ENCODE results near the gene FAM174C.
"Not testable (repeated sequence)": the region's sequence is repeated elsewhere in the genome, so short reads cannot be mapped to it uniquely, and the experiment has no call there.

FAM174C gene

DNA sequence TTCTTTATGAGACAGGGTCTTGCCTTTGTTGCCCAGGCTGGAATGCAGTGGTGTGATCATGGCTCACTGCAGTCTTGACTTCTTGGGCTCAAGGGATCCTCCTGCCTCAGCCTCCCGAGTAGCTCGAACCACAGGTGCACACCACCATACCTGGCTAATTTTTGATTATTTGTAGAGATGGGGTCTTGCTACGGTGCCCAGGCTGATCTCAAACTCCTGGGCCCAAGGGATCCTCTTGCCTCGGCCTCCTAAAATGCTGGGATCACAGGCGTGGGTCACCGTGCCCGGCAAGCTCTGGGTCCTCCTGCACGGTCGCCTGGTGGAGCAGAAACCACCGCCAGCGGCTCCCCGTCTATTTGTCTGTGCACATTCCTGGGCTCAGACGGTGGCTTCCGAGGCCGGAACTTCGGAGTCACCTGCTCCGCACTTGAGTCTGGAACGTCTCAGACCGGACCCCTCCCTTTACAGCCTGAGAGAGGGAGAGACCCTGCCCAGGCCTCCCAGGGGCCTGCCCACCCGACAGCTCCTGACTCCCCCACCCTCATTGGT lies 32.5 kb downstream of the FAM174C start:
- DNase-seq: no peak

DNA sequence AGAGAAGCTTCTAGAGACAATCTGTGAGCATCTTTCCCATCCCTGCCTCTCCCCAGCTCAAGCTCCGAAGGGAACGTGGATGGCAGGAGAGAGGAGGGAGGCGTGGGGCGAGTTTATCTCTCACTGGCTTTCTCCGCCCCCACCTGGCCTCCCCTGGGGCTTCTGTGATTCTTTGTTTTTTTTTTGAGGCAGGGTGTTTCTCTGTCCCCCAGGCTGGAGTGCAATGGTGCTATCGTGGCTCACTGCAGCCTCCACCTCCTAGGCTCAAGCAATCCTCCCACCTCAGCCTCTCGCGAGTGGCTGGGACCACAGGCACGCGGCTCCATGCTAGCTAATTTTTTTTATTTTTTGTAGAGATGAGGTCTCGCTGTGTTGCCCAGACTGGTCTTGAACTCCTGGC lies 33.4 kb downstream of the FAM174C start:
- DNase-seq: no peak

DNA sequence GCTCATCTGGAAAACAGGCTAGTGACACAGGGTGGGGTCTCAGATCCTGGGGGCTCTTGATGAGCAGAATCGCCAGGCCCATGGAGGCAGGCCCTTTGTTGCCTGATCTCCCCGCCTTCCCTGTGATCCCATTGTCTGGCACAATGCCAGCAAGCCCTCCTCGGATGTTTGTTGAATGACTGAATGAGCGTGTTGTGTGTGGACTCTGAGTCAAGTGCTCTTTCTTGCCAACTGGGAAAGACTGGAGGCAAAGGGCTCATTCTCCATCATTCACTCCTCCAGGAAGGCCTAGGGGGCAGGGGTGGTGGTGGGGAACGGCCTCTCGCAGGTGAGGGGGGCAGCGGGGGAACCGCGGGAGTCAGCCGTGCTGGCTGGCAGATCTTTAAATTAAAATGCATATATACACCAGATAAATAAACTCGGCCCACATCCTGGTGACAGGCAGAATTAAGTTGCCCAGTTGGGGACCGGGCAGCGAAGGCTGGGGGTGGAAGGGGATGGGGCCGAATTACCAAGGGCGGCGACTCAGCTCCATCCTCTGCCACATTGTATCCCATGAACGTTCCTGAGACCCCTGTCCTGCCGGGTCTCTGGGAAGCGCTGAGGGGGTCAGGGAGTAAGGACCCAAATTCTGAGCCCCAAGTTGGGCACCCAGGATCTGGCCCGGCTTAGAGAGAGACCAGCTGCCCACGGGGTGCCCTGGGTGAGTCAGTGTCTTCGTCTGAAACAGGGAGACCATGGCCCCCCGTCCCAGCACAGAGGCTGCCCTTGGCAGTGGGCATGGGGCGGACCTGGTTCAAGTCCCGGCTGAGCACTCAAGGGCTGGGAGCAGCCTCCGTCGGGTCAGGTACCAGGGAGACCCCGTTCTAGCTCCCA lies 34.9 kb downstream of the FAM174C start:
- no peak for DNase-seq

DNA sequence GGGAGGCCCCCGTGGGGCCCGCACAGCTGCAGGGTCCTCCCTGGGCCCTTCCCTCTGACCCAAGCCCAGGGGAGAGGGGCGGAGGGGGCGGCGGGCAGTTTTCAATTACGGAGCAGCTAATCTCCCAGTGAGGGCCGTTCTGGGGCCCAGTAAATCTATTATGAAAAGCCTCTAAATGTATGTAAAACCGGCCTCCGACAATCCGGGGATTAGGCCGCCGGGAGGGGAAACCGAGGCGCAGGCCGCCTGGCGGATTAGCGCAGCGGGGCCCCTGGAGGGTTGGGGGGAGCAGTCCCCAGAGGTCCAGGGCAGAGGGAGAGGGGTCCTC lies 35.5 kb downstream of the FAM174C start:
- no peak for DNase-seq

DNA sequence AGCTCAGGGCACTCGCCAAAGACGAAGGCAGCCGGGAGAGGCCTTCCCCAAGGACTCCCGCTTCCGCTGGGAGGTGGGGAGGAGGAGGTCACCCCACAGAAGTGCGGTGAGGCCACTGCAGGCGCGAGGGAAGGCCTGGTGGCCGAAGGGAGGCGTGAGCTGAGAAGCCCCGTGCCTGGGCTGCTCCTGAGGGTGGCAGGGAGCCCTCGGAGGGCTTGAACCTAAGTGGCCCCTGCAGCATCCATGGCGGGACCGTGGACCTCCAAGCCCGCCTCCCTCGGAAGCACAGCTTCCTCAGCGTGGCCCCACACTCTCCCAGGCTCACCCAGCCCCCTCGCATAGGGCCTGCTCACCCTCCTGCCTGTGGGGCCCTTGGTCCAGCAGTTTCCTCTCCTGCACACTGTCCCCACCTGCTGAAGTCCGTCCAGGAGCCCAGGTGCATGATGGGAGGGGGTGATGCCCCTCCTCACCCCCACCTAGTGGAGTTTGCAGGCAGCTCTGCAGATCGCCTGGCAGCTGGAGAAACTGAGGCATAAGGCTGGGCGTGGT lies 36.3 kb downstream of the FAM174C start:
- no peak for DNase-seq

DNA sequence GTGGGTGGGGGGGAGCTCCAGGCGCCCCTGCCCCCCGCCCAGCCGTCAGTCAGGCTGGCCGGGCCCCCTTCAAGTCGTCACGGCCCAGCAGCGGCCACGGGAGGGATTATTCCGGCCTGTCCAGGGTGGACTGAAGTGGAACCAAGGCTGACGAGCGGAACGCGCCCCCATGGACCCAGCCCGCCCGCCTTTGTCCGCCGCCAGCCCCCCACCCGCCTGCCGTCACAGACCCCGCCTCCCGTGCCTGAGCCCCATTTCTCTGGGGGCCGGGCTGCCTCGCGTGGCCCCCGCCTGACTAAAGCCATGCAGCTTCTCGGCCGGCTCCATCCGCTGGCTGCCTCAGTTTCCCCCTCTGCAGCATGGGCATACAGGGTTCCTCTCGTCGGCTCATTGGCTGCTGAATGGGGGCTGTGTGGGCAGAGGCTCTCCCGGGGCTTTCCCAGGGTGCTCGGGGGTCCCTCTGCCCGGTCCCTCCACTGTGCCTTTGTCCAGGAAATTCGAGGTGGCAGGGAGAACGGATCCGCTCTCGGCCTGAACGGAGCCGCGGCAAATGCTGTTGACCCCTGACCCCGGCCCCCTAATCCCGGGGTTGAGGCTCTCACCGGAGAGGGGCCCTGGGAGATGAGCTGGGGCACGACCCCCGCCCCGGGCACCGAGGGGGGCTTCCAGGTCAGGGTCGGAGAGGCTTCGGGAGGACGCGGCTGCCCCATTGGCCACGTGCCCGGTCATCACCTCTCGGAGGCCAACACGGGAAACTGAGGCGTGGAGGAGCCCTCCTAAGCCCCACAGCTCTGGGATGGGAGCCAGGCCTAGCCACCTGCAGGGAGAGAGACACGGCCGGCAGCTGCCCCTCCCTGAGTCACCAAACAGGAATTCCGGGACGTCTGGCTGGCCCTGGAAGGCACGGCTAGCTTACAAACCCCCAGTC lies 37.7 kb downstream of the FAM174C start:
- DNase-seq: no peak

DNA sequence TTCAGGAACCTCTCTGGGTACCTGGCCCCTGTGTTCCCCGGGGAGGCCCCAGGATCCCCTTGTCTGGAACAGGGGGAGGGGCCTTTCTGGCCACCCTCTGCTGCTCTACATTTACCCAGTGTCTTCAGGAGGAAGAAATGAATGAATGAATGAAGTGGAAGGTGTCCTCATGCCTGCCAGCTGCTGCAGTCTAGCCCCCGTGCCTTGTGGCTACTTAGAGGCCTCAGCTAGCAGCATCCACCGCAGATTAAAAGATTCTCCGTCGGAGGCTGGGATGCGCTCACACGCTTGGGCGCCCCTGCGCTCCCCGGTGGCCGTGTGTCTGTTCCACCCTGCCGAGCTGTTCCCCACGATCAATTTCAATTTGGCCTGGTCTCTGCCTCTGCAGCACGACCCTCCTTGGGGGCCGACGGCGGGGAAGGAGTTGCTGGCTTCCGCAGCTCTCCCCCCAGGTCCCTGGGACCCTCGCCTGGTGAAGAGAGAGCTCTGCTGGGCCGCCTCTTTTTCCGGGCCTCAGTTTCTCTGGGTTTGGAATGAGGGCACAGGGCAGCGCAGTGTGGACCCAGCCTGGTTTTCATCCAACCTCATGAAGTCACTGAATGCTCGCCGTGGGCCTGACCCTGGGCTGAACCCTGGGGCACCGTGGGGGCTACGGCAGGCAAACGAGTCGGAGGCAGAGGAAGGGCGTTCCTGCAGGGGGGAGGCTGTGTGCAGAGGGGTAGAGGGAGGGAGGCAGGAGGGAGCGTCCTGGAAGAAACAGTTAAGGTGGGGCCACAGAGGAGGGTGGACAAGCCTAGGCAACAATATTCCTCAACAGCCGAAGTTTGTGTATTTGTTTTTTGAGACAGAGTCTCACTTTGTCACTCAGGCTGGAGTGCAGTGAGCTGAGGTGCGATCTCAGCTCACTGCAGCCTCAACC lies 38.6 kb downstream of the FAM174C start:
- no peak for DNase-seq

DNA sequence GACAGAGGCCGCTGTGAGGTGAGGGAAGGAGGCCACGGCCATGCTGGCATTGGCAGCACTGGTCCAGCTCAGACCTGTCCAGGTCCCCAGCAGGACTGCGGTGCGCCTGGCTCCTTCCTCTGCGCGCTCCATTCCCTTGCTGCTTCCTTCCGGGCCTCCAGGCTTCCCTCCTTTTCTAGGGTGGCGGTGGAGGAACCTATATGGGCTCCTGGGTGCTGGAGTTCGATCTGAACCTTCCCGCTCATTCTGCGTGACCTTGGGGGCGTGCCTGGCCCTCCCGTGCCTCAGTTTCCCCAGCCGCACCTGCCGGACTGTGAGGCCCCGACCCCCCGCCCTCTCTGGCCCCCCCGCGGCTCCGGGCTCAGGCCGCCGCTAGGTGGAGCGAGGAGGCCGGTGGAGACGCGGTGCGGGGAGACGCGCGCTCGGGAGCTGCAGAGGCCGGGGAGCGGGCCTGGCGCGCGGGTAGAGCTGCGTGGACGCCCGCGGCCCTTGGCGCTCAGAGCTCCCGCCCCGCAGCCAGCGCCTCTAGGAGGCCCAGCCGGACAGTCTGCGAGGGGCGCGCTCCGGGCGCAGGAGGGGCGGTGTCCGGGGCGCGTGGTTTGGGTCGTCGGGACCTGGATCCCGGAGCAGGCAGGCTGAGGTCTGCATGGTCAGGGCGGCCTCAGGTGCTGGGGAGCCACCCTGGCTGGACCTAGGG lies 40.3 kb downstream of the FAM174C start:
- no peak for DNase-seq

DNA sequence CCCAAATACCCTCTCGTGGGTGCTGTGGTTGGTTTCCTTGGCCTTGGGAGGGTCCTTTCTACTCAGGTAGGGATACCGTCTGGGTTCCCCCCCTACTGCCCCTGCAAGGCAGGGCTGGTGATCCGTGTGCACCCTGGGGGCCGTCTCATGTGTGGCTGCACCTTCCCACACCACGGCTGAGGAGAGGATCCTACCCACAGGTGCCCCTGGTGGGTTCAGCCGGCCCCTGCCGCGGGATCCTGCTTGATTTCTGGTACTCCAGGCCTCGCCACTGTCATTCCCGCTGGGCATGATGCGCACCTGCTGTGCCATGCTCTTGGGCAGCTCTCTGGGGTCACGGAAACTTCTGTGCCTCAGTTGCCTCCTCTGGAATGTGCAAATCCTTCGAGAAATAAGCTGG lies 41.1 kb downstream of the FAM174C start:
- DNase-seq: no peak

DNA sequence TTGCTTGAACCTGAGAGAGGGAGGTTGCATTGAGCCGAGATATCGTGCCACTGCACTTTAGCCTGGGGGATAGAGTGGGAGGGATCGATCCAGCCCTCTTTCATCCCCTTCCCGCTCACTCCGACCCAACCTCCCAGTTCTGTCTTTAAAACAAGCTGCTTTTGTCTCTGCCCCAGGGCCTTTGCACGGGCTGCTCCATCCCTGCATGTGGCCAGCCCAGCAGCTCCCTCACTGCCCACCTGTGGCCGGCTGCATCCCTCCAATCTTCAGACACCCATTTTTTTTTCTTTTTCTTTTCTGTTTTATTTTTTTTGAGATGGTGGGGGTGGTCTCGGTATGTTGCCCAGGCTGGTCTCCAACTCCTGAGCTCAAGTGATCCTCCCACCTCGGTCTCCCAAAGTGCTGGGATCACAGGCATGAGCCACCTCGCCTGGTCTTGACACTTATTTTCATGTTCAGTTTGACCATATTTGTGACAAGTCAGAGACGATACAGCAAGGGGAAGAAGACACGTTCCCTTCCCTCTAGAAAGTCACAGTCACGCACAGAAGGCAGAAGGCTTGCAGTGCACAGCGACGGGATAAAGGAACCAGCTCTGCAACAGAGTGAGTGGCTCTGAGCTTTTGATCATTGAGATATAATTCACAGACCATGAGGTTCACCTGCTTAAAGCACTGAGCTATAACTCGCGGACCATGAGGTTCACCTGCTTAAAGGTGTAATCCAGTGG lies 42.1 kb downstream of the FAM174C start:
- no peak for DNase-seq

DNA sequence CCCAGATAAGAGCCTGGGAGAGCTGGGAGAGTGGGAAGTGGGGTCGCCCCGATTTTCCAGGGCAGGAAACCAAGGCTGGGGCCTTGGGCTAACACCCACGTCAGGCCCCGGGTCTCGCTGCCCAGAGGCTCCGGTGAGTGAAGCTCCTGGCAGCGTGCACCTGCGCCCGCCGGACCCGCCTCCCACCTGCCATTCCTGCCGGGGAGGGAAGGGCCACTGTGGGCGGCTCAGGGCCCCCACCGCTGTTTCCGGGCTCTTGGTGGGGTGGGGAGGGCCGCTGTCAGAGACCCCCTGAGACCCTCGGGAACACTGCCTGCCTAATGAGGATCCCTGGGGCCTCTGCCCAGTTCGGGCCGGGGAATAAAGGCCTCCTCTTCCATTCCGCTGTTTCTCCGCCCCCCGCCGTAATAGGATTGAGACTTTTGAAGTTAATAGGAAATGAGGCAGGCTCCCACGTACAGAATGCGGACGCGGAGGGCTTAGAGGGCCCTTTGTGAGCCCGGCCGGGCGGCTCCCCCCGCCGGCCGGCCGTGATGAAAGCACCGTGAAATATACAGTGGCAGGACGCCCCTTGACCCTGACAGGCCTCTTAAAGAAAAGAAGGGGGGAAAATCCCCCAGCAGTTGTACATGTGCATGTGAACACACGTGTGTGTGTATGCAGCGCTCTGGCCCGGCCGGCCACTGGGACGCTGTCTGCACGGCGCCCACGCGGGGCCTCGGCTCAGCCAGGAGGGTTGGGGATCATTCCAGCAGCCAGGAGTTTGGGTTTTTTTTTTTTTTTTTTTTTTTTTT lies 43.5 kb downstream of the FAM174C start:
- no peak for DNase-seq

DNA sequence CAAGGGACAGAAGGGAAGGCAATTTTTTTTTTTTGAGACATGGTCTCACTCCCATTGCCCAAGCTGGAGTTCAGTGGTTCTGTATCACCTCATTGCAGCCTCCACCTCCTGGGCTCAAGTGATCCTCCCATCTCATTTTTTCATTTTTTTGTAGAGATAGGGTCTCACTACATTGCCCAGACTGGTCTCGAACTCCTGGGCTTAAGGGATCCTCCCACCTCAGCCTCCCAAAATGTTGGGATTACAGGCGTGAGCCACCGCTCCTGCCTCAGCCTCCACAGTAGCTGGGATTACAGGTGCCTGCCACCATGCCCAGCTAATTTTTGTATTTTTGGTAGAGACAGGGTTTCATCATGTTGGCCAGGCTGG lies 44.9 kb downstream of the FAM174C start:
- not testable (repeated sequence) for DNase-seq

DNA sequence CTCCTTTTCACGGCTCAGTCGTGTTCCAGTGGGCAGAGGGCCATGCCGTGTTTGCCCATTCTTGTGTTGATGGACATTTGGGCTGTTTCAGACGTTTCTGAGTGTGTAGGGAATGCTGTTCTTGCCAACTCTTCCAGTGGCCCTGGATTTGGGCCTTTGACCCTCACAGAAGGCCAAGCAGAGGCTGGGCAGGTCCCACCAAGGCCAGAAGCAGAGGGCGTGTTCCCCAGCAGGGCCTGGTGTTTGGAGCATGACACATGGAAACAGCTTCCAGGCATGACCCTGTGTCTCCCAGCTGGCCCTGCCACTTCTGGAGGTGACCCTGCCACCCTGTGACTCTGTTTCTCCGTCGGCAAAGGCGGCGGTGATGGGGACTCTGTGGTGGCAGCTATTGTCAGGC lies 46.2 kb downstream of the FAM174C start:
- no peak for DNase-seq

DNA sequence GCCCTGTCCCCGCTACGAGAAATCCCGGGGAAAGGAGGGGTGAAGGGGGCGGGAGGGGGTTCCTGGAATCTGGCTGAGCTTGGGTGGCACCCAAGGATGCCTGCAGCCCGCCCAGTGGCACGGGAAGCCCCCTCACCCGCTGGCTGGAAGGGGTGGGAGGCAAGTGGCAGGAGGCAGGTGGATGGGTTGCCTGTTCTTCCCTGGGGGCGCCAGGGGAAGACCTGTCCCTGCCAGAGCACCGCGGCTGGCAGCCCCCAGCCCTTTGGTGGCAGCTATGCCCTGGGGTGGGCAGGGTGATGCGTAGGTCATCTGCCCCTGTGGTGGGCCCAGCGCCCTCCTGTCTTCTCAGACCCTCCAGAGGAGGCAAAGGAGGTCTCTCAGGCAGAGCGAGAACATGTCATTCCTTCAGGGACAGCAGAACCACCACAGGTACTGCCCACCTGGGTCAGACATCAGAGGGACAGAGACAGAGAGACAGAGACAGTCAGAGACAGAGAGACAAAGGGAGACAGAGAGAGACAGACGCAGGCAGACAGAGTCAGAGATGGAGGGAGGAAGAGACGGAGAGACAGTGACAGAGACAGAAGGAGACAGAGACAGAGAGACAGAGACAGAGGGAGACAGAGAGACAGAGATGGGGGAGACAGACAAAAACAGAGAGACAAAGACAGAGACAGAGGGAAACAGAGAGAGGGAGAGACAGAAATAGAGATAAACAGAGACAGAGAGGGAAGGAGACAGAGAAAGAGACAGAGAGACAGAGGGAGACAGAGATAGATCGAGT lies 47.1 kb downstream of the FAM174C start:
- DNase-seq: no peak

DNA sequence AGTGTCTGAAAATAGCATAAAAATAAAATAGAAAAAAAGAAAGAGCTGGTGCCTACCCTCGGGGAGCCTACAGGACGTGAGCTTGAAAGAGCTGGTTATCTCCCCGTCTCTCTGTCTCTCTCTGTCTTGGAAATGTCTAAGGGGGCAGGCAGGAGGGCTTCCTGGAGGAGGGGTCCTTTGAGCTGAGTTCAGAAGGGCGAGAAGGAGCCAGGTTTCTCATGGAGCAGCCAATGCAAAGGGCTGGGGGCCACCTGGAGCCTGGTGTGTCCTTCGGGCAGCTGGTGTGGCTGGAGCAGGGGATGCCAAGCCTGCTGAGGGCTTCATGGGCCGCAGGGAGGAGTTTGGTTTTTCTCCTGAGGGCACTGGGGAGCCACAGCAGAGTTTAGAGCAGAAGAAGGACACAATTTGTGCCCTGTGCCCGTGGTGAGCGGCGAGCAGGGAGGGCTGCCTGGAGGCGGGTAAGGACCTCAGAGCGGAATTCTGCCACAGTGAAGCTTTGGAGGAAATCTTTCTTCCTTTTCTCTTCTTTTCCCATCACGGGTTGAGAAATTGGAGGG lies 49.0 kb downstream of the FAM174C start:
- DNase-seq: no peak

DNA sequence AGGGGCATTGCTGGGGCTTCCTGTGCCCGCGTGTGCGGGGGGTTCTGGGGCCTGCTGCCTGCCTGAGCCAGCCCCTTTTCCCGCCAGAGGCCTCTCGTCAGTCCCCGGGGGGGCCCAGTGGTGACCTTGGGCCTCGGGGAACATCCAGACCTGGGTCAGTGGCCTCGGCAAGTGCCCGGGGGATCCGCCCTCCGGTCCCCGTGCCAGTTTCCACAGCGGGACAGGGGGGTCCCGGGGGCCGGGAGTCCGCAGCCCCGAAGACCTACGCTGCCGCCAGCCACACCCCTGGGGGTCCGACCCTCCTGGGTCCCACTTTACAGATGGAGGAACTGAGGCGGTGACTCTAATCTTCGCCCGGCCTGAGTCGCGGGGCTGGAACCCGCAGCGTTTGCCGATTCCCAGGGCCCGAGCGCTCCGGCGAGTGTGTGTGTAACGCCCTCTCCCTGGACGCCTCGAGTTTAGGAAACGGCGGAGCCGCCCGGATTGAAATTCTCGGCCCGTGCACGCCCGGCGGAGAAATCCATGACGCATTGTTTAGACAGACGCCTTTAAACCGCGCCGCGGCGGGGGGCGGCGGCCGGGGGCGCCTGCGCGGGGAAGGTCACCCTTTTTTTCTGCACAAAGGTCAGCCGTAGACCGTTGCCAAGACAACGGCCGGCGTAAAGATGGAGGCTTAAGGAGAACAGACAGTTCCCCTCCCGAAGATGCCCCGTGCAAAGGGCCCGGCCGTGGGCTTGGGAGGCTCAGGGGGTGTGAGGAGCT lies 49.7 kb downstream of the FAM174C start:
- no peak for DNase-seq

DNA sequence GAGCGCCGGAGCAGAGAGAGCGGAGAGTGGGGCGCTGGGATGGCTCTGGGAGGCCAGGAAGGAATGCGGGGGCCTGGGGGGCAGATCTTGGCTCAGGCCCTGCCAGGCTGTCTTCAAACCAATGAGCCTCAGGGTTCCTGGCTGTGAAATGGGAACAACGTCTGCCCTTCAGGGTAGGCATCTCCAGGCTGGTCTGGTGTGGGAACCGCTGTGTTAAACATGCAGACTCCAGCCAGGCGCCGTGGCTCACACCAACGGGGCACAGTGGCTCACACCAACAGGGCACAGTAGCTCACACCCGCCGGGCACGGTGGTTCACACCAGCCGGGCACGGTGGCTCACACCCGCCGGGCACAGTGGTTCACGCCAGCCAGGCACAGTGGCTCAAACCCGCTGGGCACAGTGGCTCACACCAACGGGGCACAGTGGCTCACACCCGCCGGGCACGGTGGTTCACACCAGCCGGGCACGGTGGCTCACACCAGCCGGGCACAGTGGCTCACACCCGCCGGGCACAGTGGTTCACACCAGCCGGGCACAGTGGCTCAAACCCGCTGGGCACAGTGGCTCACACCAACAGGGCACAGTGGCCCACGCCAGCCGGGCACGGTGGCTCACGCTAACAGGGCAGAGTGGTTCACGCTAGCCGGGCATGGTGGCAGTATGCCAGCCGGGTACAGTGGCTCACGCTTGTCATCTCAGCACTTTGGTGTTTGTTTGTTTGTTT lies 50.4 kb downstream of the FAM174C start:
- no peak for DNase-seq

DNA sequence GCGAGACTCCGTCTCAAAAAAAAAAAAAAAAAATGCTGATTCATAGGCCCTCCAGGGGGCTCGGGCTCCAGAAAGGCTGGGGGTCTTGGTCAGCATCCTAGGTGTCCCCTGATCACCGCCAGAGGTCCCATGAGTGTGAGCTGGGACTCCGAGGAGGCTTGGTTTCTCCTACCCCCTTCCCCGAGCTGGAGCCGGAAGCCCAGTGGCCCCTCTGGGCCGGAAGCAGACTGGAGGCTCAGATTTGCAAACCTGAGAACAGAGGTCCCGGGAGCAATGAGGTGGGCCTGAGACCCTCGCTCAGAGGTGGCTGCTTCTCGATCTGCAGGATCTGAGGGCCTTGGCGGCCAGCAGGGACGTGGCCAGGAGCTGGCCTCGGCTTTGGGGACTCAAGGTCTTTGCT lies 51.8 kb downstream of the FAM174C start:
- no peak for DNase-seq
